GM19238 (cell line): ENCODE results near the gene ANKEF1.

Experiments
- DNase-seq: peaks from one replicate; pipeline ENCODE4 v3.0.0; 2011; ENCODE audit warnings: low spot score; ENCODE audit not compliant: insufficient read length

ANKEF1 gene

DNA sequence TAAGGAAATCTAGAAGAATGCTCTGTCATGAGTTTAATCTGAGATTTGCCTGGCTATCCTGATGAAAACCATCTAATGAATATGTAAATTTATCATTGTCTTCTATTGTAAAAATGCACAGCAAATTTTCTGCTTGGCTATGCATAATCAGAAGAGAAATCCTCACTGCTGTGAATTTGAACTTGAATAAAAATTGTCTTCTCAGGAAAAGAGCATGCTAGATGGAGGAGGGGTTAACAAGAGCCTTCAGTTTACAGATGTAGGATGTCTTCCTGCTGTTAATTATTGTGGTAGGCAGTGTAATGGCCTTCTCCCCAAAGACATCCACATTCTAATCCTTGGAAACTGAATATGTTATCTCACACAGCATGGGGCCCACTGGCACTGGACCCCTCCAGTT lies 45.8 kb downstream of the ANKEF1 start:
- DNase-seq: no peak

- no peak for DNase-seq
These were observed 55.2 kb downstream of the ANKEF1 start for GRCh38 chr20:10089871-10090587.

- DNase-seq: peak; percentile 4
These were observed 55.9 kb downstream of the ANKEF1 start for GRCh38 chr20:10090588-10091166.

GRCh38 chr20:10093087-10093591 lies 58.4 kb downstream of the ANKEF1 start:
- no peak for DNase-seq

DNA sequence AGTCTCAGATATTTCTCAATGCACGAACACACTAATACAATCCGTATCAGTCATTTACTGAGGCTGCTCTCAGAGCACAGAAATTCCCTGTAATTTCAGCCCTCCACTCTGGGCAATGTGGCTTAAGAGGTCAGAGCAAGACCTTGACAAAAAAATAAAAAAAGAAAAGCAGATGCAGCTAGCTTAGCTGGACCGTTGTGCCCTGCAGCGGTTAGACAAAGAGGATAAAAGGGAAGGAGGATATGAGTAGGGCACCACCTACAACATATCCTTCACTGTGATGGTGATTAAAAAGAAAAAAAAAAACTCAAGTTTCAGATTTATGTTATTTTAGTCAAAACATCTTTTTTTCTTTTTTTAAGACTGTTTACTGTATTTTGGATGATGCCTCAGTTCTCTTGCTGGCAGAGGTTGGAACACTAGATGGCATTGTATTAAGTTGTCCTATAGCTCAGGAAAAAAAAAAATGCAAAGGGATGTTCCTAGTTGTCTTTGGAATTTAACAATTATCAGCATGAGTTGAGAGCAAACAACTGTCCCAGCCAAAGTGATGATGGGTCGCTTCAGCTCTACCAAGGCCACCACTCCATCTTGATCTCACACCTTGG lies 59.9 kb downstream of the ANKEF1 start:
- DNase-seq: no peak

GRCh38 chr20:10096790-10097189 lies 62.0 kb downstream of the ANKEF1 start:
- no peak for DNase-seq

GRCh38 chr20:10105046-10105445 lies 70.3 kb downstream of the ANKEF1 start:
- no peak for DNase-seq
